ENCODE measurements around the gene ASIC1.

The ASIC1 gene

DNA sequence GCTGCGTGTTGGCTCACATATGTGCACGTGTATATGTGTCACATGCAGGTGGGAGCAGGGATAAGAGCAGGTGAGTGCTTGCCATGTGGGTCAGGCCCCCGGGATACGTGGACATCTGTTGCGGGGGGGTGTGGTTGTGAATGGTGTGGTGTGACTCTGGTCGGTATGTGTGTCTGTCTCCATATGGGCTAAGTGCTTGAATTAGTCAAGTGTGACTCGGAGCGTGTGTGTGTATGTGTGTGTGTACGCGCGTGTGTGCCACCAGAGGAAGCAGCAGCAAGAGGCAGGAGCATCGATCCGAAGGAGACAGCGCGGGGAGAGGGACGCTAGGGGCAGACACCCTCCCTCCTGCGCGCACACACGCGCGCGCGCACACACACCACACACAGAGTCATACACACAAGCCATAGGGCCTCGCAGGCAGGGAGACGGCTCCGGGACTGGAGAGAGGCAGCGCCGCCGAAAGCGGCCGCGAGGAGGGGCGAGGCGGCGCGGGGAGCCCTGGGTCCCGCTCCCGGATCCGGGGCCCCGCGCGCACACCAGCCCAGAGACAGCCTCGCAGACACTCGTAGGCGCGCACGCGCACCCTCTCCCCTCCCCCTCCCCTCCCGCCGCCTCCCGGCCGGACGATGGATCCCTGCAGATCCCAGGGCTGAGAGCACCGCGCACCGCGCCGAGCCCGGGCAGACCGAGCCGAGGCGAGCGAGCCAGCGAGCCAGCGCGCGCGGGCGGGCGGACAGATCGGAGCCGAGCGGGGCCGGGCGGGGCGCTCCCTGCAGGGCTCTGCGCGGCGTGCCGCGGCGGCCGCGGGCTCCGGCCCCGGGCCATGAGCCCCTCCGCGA, at the start of gene ASIC1:
TSS of gene ASIC1 (plus strand) at position 597 of the 842 bp plus-strand sequence. CDS start 1,171 bp downstream, outside the sequence.
- H3K4me3 Mint-ChIP-seq = peak within 1 kb of the TSS; percentile 90 to 93
- ATAC-seq (peak; percentile 53), DNase-seq (peak; percentile 58 to 69)
- peaks cover 58% of the 10 kb centered on the region for H3K4me1 Mint-ChIP-seq
- peaks cover 34% of the 10 kb centered on the region for H3K27me3 Mint-ChIP-seq
- no peaks in the 10 kb centered on the region for H3K9me3 Mint-ChIP-seq
- peak within 1 kb of the TSS in 1 of 2 donors; percentile 88 for H3K27ac Mint-ChIP-seq

- Mint-ChIP-seq H3K4me3 (no peak overlapping the region), H3K27ac (no peak overlapping the region), H3K4me1 (peaks cover 7% of the 10 kb centered on the region), H3K27me3 (no peaks in the 10 kb centered on the region), H3K9me3 (no peaks in the 10 kb centered on the region)
- DNase-seq (no peak), ATAC-seq (peak; percentile 77)
Measured at GRCh38 chr12:50013361-50014147, 43.8 kb upstream of the ASIC1 start.

- H3K27me3 Mint-ChIP-seq = no peaks in the 10 kb centered on the region
- H3K9me3 Mint-ChIP-seq = no peaks in the 10 kb centered on the region
- ATAC-seq (no peak), DNase-seq (no peak)
- peaks cover 12% of the 10 kb centered on the region for H3K4me1 Mint-ChIP-seq
- H3K27ac Mint-ChIP-seq = no peak overlapping the region
- H3K4me3 Mint-ChIP-seq = no peak overlapping the region
Measured at GRCh38 chr12:50014342-50014741, 43.1 kb upstream of the ASIC1 start.

DNA sequence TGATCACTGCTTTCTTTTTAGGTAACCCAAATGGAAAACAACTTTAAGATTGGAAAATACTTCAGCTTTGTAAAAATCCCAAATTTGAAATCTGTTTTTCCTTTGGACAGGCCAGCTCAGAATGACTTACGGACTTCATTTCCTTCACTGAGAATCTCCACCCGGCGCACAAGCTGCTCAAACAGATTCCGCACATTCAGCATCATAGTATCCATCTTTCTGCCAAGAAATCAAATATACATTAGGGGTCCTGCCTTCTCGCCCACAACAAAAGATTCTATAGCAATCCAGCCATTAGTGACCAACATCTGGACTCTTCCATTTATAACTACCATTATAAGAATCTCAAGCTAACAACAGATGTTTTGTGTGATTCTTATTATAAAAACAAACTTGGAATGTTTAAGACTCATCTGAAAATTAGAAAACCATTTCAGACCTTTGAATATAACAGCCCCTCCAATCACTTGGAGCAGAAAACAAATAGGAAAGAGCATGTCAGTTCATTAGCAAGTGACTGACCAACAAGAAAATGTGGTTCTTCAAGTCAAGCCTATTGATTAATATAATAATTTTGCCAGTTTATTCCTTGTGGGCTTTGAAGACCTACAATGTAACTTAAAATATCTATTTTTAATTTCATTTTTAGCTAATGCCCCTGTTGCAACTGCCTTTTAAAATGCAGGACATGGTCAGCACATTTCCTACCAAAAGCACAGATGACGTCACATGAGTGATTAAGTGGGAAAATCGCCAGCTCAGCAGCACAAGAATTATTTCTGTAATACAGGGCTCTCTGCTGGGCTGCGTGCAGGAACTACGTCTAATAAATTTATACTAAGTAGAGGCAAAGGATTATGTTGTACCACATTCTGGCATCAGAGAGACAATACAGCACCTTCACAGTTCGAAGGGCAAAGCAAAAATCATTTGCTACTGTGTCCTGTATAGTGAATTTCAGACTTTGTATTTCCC, 40.6 kb upstream of the ASIC1 start:
- no peak overlapping the region for H3K4me3 Mint-ChIP-seq
- H3K4me1 Mint-ChIP-seq = peaks cover 12% of the 10 kb centered on the region
- no peaks in the 10 kb centered on the region for H3K9me3 Mint-ChIP-seq
- no peak for DNase-seq
- no peak for ATAC-seq
- H3K27ac Mint-ChIP-seq = no peak overlapping the region
- no peaks in the 10 kb centered on the region for H3K27me3 Mint-ChIP-seq

DNA sequence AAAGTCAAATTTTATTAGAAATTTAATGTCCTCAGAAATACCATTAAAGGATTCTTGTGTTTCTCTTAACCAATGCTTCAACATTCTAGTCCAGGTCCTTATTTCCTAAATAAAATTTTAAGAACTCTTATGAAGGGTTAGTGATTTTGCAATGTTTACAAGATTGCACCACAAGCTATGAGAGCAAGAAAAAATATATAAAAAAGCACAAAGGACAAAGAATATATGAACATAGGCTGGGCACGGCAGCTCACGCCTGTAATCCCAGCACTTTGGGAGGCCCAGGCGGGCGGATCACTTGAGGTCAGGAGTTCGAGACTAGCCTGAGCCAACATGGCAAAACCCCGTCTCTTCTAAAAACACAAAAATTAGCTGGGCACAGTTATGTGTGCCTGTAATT, 39.8 kb upstream of the ASIC1 start:
- Mint-ChIP-seq H3K9me3 (no peaks in the 10 kb centered on the region), H3K27me3 (no peaks in the 10 kb centered on the region), H3K27ac (no peak overlapping the region), H3K4me1 (peaks cover 16% of the 10 kb centered on the region), H3K4me3 (no peak overlapping the region)
- DNase-seq (no peak), ATAC-seq (no peak)

GRCh38 chr12:50018154-50018553, 39.2 kb upstream of the ASIC1 start:
- ATAC-seq (no peak), DNase-seq (no peak)
- Mint-ChIP-seq H3K27ac (no peak overlapping the region), H3K4me3 (no peak overlapping the region), H3K27me3 (no peaks in the 10 kb centered on the region), H3K9me3 (no peaks in the 10 kb centered on the region), H3K4me1 (peaks cover 21% of the 10 kb centered on the region)

GRCh38 chr12:50018968-50019367, 38.4 kb upstream of the ASIC1 start:
- H3K27me3 Mint-ChIP-seq = no peaks in the 10 kb centered on the region
- H3K9me3 Mint-ChIP-seq = no peaks in the 10 kb centered on the region
- H3K4me1 Mint-ChIP-seq = peaks cover 30% of the 10 kb centered on the region
- H3K4me3 Mint-ChIP-seq = no peak overlapping the region
- H3K27ac Mint-ChIP-seq = no peak overlapping the region
- ATAC-seq (no peak), DNase-seq (no peak)

GRCh38 chr12:50019524-50019923, 37.9 kb upstream of the ASIC1 start:
- no peaks in the 10 kb centered on the region for H3K9me3 Mint-ChIP-seq
- H3K27me3 Mint-ChIP-seq = no peaks in the 10 kb centered on the region
- DNase-seq = no peak
- ATAC-seq = no peak
- H3K4me3 Mint-ChIP-seq = no peak overlapping the region
- H3K4me1 Mint-ChIP-seq = peaks cover 30% of the 10 kb centered on the region
- no peak overlapping the region for H3K27ac Mint-ChIP-seq

- no peaks in the 10 kb centered on the region for H3K27me3 Mint-ChIP-seq
- H3K4me1 Mint-ChIP-seq = peaks cover 40% of the 10 kb centered on the region
- H3K27ac Mint-ChIP-seq = no peak overlapping the region
Measured at GRCh38 chr12:50021031-50021430, 36.4 kb upstream of the ASIC1 start.

DNA sequence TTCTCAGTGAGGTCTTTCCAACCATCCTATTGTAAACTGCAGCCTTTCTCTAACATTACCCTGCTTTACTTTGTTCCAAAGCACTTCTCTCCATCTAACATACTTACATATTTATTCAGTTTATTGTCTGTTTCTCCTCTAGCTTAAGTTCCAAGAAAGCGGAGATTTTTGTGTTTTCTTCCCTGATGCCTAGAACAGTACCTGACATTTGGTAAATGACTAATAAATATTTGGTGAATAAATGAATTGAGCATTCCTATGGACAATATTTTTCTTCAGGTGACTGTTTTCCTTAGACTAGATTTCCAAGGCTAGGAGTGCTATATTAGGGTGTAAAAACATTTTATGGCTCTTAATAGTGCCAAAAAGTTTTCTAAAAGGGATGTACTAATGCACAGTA, 34.5 kb upstream of the ASIC1 start:
- Mint-ChIP-seq H3K4me3 (no peak overlapping the region), H3K27me3 (no peaks in the 10 kb centered on the region), H3K27ac (no peak overlapping the region), H3K9me3 (peaks cover 6% of the 10 kb centered on the region in 2 donors), H3K4me1 (peaks cover 42% of the 10 kb centered on the region)
- DNase-seq (no peak), ATAC-seq (no peak)

More at GRCh38 chr12:50021031-50021430, 36.4 kb upstream of the ASIC1 start:
- no peak for DNase-seq
- H3K9me3 Mint-ChIP-seq = peaks cover 5 to 6% of the 10 kb centered on the region in 2 donors
- no peak overlapping the region for H3K4me3 Mint-ChIP-seq
- ATAC-seq = no peak

DNA sequence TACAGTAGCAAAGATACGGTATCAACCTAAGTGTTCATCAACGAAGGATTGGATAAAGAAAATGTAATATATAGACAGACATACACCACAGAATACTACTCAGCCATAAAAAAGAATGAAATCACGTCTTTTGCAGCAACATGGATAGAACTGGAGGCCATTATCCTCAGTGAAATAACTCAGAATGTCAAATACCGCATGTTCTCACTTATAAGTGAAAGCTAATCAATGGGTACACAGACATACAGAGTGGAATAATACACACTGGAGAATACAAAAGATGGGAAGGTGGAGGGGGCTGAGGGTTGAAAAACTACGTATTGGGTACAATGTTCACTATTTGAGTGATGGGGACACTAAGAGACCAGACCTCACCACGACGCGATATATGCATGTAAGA, 33.2 kb upstream of the ASIC1 start:
- ATAC-seq (no peak), DNase-seq (no peak)
- Mint-ChIP-seq H3K27ac (peak overlapping the region; percentile 98 to 100), H3K9me3 (peaks cover 6% of the 10 kb centered on the region in 2 donors), H3K4me1 (peaks cover 37% of the 10 kb centered on the region), H3K4me3 (peak overlapping the region; percentile 93 to 97), H3K27me3 (no peaks in the 10 kb centered on the region)

DNA sequence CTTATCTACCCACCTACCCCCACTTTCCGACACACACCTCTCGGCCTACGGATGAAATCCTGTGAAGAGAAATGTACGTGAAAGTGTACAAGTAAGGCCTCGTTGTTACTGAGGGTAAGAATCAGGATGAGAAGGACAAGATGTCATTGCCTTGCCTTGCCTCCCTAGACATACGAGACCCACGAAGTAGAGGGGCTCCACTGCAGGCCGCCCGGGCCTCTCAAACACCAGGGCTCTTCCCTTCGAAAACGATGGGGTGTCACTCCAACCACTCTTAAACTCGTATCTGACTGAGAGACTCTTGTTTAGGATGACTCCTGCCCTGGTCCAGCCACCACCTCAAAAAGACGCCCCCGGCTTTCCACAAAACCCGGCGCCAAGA, 32.6 kb upstream of the ASIC1 start:
- no peaks in the 10 kb centered on the region for H3K27me3 Mint-ChIP-seq
- peaks cover 6% of the 10 kb centered on the region in 2 donors for H3K9me3 Mint-ChIP-seq
- peak overlapping the region; percentile 98 to 100 for H3K27ac Mint-ChIP-seq
- H3K4me1 Mint-ChIP-seq = peaks cover 37% of the 10 kb centered on the region
- H3K4me3 Mint-ChIP-seq = peak overlapping the region; percentile 93 to 97
- ATAC-seq (peak; percentile 48), DNase-seq (no peak)

GRCh38 chr12:50025187-50026059, 32.0 kb upstream of the ASIC1 start, which contains the start of gene RACGAP1:
TSS of gene RACGAP1 (minus strand) at chr12:50025494. CDS start at chr12:50016715, 8,779 bp downstream.
- Mint-ChIP-seq H3K27me3 (no peaks in the 10 kb centered on the region), H3K4me3 (peak within 1 kb of the TSS; percentile 93 to 97), H3K4me1 (peaks cover 37% of the 10 kb centered on the region), H3K9me3 (peaks cover 6% of the 10 kb centered on the region in 2 donors), H3K27ac (peak within 1 kb of the TSS; percentile 98 to 100)
- ATAC-seq (peak; percentile 99), DNase-seq (peak; percentile 96 to 98)

- no peak for DNase-seq
- no peak for ATAC-seq
- H3K9me3 Mint-ChIP-seq = peaks cover 6% of the 10 kb centered on the region in 2 donors
- H3K4me3 Mint-ChIP-seq = no peak overlapping the region
- H3K27me3 Mint-ChIP-seq = peaks cover 6% of the 10 kb centered on the region
- peak overlapping the region in 1 of 2 donors; percentile 42 for H3K27ac Mint-ChIP-seq
- H3K4me1 Mint-ChIP-seq = peaks cover 37% of the 10 kb centered on the region
Measured at GRCh38 chr12:50026691-50027090, 30.7 kb upstream of the ASIC1 start.

Measured in stimulated activated naive CD8-positive, alpha-beta T cell treated with anti-CD3 and anti-CD28 coated beads, Interleukin-15, amount 100 ng/mL, for 72 hours (primary cell).